ENCODE measurements around the gene PDCD10. TPM values are rescaled to one million over a fixed set of nuclear protein-coding genes. Genes with fewer than 3 reads are reported as not detected.

Gene PDCD10
- total RNA-seq (10 to 100 TPM; 65.3 to 88.1 TPM), polyA plus RNA-seq (ENCODE audit: insufficient read length in 2 of 2) (10 to 100 TPM; 52.2 to 58.3 TPM)
- long read RNA-seq, donor 1, transcript PDCD10-208 (9 exons, 1,360 nt): minor isoform, 17 of 37 reads
- long read RNA-seq, donor 1, transcript PDCD10-218 (8 exons, 1,276 nt): major isoform, 18 of 37 reads
- long read RNA-seq, donor 1, partial matches to known transcripts: 0 of 37 reads
- long read RNA-seq, donor 1, other reads (novel, unspliced or antisense): 0 of 37 reads
- long read RNA-seq, donor 2, partial matches to known transcripts: 0 of 7 reads
- long read RNA-seq, donor 2, other reads (novel, unspliced or antisense): 0 of 7 reads
- long read RNA-seq, donor 3, partial matches to known transcripts: 89 of 97 reads
- long read RNA-seq, donor 3, other reads (novel, unspliced or antisense): 0 of 97 reads
- long read RNA-seq, donor 4, transcript PDCD10-208 (9 exons, 1,360 nt): minor isoform, 12 of 54 reads
- long read RNA-seq, donor 4, transcript PDCD10-218 (8 exons, 1,276 nt): major isoform, 33 of 54 reads
- long read RNA-seq, donor 4, partial matches to known transcripts: 5 of 54 reads
- long read RNA-seq, donor 4, other reads (novel, unspliced or antisense): 0 of 54 reads

DNA sequence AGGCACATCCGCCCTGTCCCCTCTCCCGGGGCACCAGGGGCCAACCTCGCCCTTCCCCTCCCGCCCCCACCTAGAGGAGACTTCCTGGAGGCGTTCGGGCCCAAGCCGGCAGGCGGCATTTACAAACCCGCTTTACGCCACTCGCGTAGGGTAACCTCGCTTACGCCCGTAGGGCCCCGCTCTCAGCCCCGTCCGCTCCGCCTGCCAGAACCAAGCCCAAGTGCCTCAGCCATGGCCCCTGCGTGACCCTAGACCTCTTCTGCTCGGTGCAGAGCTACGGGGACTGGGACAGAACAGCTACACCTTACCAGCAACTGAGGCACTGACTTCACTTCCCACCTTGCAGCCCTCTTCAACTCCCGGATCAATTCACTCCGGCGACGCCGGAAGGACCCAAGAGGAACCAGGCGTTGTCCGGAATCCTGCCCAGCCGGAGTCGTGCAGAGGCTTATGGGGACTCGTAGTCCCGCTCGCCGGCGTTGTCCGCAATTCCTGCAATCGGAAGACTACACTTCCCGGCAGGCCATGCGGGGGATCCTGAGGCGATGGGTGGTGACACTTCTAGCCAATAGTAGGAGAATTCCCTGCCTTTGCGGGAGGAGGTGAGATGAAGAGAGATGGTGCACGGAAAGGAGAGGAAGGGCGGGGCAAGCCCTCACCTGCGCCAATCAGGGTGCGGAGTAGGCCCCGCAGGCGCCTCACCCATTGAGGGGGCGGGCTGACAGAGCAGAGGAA, at the start of gene PDCD10:
TSS of gene PDCD10 (minus strand) at position 395 of the 735 bp plus-strand sequence. CDS start 14,735 bp downstream, outside the sequence.
- Histone ChIP-seq H3K36me3 (ENCODE audit: control insufficient read depth, insufficient read depth, low read length) (no peaks in the 10 kb centered on the region), H3K27ac (ENCODE audit: low read depth, low read length) (peak within 1 kb of the TSS; percentile 91), H3K4me3 (ENCODE audit: low read depth, low read length) (peak within 1 kb of the TSS; percentile 98), H3K9me3 (ENCODE audit: control insufficient read depth, insufficient read depth, low read length) (no peaks in the 10 kb centered on the region), H3K4me1 (ENCODE audit: control insufficient read depth, insufficient read depth, low read length) (peaks cover 6% of the 10 kb centered on the region), H3K27me3 (ENCODE audit: control insufficient read depth, insufficient read depth, low read length) (no peaks in the 10 kb centered on the region)
- DNase-seq (ENCODE audit: low read depth in 4 of 6, low spot score in 6 of 6): peak; percentile 94 to 100 (median 97)
- under 1% methylated on average over 46 of the region's 49 CpGs for WGBS (ENCODE audit: insufficient coverage)

- Histone ChIP-seq H3K4me3 (ENCODE audit: low read depth, low read length) (no peak overlapping the region), H3K4me1 (ENCODE audit: control insufficient read depth, insufficient read depth, low read length) (no peaks in the 10 kb centered on the region), H3K27ac (ENCODE audit: low read depth, low read length) (no peak overlapping the region), H3K9me3 (ENCODE audit: control insufficient read depth, insufficient read depth, low read length) (no peaks in the 10 kb centered on the region), H3K36me3 (ENCODE audit: control insufficient read depth, insufficient read depth, low read length) (no peaks in the 10 kb centered on the region), H3K27me3 (ENCODE audit: control insufficient read depth, insufficient read depth, low read length) (no peaks in the 10 kb centered on the region)
- 67% methylated on average over 1 of the region's 1 CpG for WGBS (ENCODE audit: insufficient coverage)
- DNase-seq (ENCODE audit: low read depth in 4 of 6, low spot score in 6 of 6): peak in 5 of 6 donors; percentile 31 to 79 (median 60)
Measured at GRCh38 chr3:167783781-167784180, 49.1 kb upstream of the PDCD10 start.

DNA sequence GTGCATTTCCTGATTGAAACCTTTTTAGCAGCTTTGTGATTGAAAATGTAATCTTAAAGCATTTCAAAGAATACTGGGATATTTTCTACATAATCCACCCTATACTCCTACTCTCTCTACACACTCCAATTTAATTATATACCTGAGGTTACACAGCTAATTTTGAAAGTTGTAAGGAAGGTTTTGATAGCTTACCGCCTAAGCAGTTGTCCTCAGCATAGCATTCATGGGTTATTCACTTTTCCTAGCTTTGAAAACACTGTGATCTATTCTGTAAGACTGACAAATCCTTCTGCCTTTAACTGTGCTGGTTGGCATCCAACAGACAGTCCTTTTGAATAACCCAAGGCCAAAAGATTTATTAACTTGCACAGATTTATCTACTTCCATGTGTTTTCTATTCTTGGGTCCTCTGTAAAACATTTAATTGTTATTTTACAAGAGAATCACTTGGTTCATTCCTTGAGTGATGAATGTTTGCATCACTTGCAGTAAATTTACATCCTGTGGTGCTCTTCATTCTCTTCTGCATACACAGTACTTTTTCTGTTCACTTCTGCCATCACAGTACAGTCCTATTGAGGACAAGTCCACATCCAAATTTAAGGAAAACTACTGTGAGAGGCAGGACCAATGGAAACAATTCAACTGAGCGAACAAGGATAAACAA, 45.7 kb upstream of the PDCD10 start:
- no peak overlapping the region for H3K27ac ChIP-seq (ENCODE audit: low read depth, low read length)
- no peaks in the 10 kb centered on the region for H3K36me3 ChIP-seq (ENCODE audit: control insufficient read depth, insufficient read depth, low read length)

DNA sequence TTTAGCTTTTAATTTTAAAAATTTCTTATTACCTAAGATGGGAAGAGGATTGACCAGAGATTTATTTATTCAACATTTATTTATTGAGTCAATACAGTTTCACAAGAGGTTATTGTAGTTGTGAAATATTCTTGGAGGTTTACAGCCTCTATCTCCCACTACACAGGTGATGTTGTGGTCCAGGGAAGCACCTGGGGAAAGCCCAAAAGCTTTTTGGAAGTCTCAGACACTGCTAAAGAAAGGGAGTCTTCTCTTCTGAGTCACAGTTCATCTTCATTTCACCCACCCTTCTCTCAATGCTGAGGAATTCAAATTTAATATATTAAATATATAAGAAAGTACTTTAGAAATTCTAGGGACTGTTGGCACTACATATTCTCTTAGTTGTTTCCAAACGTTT, 42.7 kb upstream of the PDCD10 start:
- WGBS (ENCODE audit: insufficient coverage): 67% methylated on average over 1 of the region's 1 CpG
- H3K4me1 ChIP-seq (ENCODE audit: control insufficient read depth, insufficient read depth, low read length): no peaks in the 10 kb centered on the region
- no peaks in the 10 kb centered on the region for H3K36me3 ChIP-seq (ENCODE audit: control insufficient read depth, insufficient read depth, low read length)
- DNase-seq (ENCODE audit: low read depth in 4 of 6, low spot score in 6 of 6): no peak
- no peaks in the 10 kb centered on the region for H3K9me3 ChIP-seq (ENCODE audit: control insufficient read depth, insufficient read depth, low read length)
- H3K27ac ChIP-seq (ENCODE audit: low read depth, low read length): no peak overlapping the region
- peaks cover 2% of the 10 kb centered on the region for H3K27me3 ChIP-seq (ENCODE audit: control insufficient read depth, insufficient read depth, low read length)
- H3K4me3 ChIP-seq (ENCODE audit: low read depth, low read length): no peak overlapping the region

More for the DNA sequence above, 45.7 kb upstream of the PDCD10 start:
- peak; percentile 24 to 78 (median 49) for DNase-seq (ENCODE audit: low read depth in 4 of 6, low spot score in 6 of 6)
- Histone ChIP-seq H3K4me1 (ENCODE audit: control insufficient read depth, insufficient read depth, low read length) (no peaks in the 10 kb centered on the region), H3K27me3 (ENCODE audit: control insufficient read depth, insufficient read depth, low read length) (no peaks in the 10 kb centered on the region), H3K4me3 (ENCODE audit: low read depth, low read length) (no peak overlapping the region), H3K9me3 (ENCODE audit: control insufficient read depth, insufficient read depth, low read length) (no peaks in the 10 kb centered on the region)
- WGBS (ENCODE audit: insufficient coverage): 40% methylated on average over 1 of the region's 2 CpGs

DNA sequence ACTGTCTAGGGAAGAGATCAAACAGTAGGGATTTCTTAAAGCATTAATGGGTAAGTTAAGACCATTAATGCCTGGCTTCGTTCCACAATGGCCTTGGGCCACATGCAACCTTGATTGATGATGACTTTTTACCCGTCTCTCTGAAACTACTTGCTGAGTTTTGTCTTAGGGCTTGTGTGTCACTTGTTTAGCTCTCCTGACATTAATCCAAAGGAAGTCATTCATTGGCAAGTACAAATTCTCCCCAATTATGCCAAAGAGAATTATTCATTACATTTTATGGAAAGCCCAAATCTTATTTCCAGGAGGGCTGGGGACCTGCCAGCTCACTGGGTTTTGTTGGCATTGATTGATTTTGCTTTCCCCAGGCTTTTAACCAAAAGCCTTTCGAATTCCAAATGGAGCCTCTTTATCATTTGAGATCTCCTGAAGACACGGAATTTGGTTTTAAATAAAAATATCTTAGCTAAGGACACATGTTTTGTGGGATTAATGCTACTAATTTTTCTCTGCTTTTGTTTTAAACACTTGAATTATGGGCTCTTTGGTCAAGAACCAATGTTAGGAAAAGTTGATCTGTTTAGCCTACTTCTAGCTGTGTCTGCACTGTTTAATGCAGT, 41.5 kb upstream of the PDCD10 start:
- Histone ChIP-seq H3K9me3 (ENCODE audit: control insufficient read depth, insufficient read depth, low read length) (no peaks in the 10 kb centered on the region), H3K36me3 (ENCODE audit: control insufficient read depth, insufficient read depth, low read length) (no peaks in the 10 kb centered on the region), H3K4me3 (ENCODE audit: low read depth, low read length) (no peak overlapping the region), H3K27ac (ENCODE audit: low read depth, low read length) (no peak overlapping the region), H3K27me3 (ENCODE audit: control insufficient read depth, insufficient read depth, low read length) (peaks cover 2% of the 10 kb centered on the region), H3K4me1 (ENCODE audit: control insufficient read depth, insufficient read depth, low read length) (no peaks in the 10 kb centered on the region)
- DNase-seq (ENCODE audit: low read depth in 4 of 6, low spot score in 6 of 6): peak; percentile 53 to 88 (median 72)
- 0% methylated on average over 2 of the region's 4 CpGs for WGBS (ENCODE audit: insufficient coverage)

DNA sequence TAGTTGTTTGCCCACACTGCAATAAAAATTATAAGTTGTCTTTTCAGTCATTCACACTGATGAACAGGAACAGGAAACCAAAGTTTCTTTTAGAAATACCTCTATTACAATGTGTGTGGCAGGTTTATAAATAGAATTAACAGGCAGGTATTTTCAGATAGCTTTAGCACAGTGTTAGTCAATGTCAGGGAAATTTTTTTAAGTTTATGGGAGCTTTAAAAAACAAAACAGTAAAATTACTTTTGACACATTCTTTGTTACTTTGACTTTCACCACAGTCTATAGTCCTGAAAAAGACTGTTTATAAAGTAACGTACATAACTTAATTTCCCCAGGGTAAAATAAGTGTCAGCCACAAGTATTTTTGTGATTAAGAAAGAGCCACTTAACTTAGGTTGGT, 38.9 kb upstream of the PDCD10 start:
- WGBS (ENCODE audit: insufficient coverage): no CpG with 5 or more reads among the region's 1 CpG
- no peak for DNase-seq (ENCODE audit: low read depth in 4 of 6, low spot score in 6 of 6)
- Histone ChIP-seq H3K27me3 (ENCODE audit: control insufficient read depth, insufficient read depth, low read length) (peaks cover 2% of the 10 kb centered on the region), H3K9me3 (ENCODE audit: control insufficient read depth, insufficient read depth, low read length) (no peaks in the 10 kb centered on the region), H3K27ac (ENCODE audit: low read depth, low read length) (no peak overlapping the region), H3K36me3 (ENCODE audit: control insufficient read depth, insufficient read depth, low read length) (no peaks in the 10 kb centered on the region), H3K4me3 (ENCODE audit: low read depth, low read length) (no peak overlapping the region), H3K4me1 (ENCODE audit: control insufficient read depth, insufficient read depth, low read length) (no peaks in the 10 kb centered on the region)

DNA sequence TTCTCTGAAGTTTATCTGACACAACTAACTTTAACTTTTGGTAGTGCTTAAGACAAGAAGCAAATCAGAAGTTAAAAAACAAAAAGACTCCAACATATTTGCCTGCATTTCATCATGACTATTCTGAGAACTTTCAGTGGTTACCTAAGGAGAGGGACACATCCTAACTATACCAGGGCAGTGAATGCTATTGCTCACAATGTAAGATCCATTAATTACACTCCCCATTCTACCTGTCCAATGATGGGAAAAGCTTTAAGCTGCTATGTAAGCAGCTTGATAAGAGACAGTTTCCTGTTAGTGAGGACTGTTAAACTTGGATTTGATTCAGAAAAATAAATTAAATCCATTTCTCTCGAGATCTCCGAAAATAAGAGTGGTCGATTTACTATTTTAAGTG, 38.3 kb upstream of the PDCD10 start:
- H3K27ac ChIP-seq (ENCODE audit: low read depth, low read length): no peak overlapping the region
- DNase-seq (ENCODE audit: low read depth in 4 of 6, low spot score in 6 of 6): no peak
- WGBS (ENCODE audit: insufficient coverage): no CpG with 5 or more reads among the region's 3 CpGs
- H3K36me3 ChIP-seq (ENCODE audit: control insufficient read depth, insufficient read depth, low read length): no peaks in the 10 kb centered on the region
- H3K9me3 ChIP-seq (ENCODE audit: control insufficient read depth, insufficient read depth, low read length): no peaks in the 10 kb centered on the region
- no peak overlapping the region for H3K4me3 ChIP-seq (ENCODE audit: low read depth, low read length)
- H3K27me3 ChIP-seq (ENCODE audit: control insufficient read depth, insufficient read depth, low read length): peaks cover 2% of the 10 kb centered on the region
- no peaks in the 10 kb centered on the region for H3K4me1 ChIP-seq (ENCODE audit: control insufficient read depth, insufficient read depth, low read length)

GRCh38 chr3:167762296-167762695, 27.6 kb upstream of the PDCD10 start:
- Histone ChIP-seq H3K9me3 (ENCODE audit: control insufficient read depth, insufficient read depth, low read length) (peaks cover 3% of the 10 kb centered on the region), H3K27me3 (ENCODE audit: control insufficient read depth, insufficient read depth, low read length) (no peaks in the 10 kb centered on the region), H3K27ac (ENCODE audit: low read depth, low read length) (no peak overlapping the region), H3K36me3 (ENCODE audit: control insufficient read depth, insufficient read depth, low read length) (no peaks in the 10 kb centered on the region), H3K4me3 (ENCODE audit: low read depth, low read length) (no peak overlapping the region), H3K4me1 (ENCODE audit: control insufficient read depth, insufficient read depth, low read length) (no peaks in the 10 kb centered on the region)
- no peak for DNase-seq (ENCODE audit: low read depth in 4 of 6, low spot score in 6 of 6)
- WGBS (ENCODE audit: insufficient coverage): 50% methylated on average over 2 of the region's 2 CpGs

DNA sequence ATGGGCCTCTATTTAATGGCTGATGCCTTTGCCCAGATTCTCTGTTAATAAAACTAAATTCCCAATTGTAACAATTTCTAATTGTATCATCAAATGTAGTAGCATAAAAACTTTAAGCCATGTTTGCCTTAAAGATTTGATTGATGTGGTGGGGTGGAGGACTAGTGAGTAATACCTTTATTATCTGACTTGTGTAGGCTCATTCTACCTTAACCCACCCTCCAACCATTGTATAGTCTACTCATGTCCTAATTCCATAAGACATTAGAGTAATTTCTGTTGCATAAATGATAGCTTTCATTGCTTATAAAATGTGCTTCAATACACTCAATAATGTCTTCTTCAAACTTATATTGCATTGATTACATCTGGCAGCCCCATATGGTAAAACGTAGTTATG, 26.6 kb upstream of the PDCD10 start:
- WGBS (ENCODE audit: insufficient coverage): no CpG with 5 or more reads among the region's 1 CpG
- Histone ChIP-seq H3K36me3 (ENCODE audit: control insufficient read depth, insufficient read depth, low read length) (no peaks in the 10 kb centered on the region), H3K27me3 (ENCODE audit: control insufficient read depth, insufficient read depth, low read length) (no peaks in the 10 kb centered on the region), H3K9me3 (ENCODE audit: control insufficient read depth, insufficient read depth, low read length) (no peaks in the 10 kb centered on the region), H3K4me1 (ENCODE audit: control insufficient read depth, insufficient read depth, low read length) (no peaks in the 10 kb centered on the region), H3K4me3 (ENCODE audit: low read depth, low read length) (no peak overlapping the region), H3K27ac (ENCODE audit: low read depth, low read length) (no peak overlapping the region)
- no peak for DNase-seq (ENCODE audit: low read depth in 4 of 6, low spot score in 6 of 6)
